Ishikawa (cell line): ENCODE data around the gene NAPA.

Source experiments
- EGR1 ChIP-seq: IDR thresholded peaks from 2 replicates; pipeline ENCODE4 v1.6.1; 2012
- EP300 ChIP-seq: IDR thresholded peaks from 2 replicates; pipeline ENCODE4 v1.6.1; 2012; ENCODE audit warnings: borderline replicate concordance
- MAX ChIP-seq: IDR thresholded peaks from 2 replicates; pipeline ENCODE4 v1.6.1; 2012
- NFIC ChIP-seq: IDR thresholded peaks from 2 replicates; pipeline ENCODE4 v1.6.1; 2012
- RAD21 ChIP-seq: IDR thresholded peaks from 2 replicates; pipeline ENCODE4 v1.6.1; 2012; ENCODE audit warnings: low read depth
- TAF1 ChIP-seq: IDR thresholded peaks from 2 replicates; pipeline ENCODE4 v1.6.1; 2012; ENCODE audit warnings: low read depth, mild to moderate bottlenecking
- USF1 ChIP-seq: IDR thresholded peaks from 2 replicates; pipeline ENCODE4 v1.6.1; 2012

GRCh38 chr19:47561440-47562057 lies 46.7 kb upstream of the NAPA start:
- TF ChIP-seq MAX: no peak
- TF ChIP-seq NFIC: no peak
- TF ChIP-seq EGR1: no peak
- TF ChIP-seq TAF1: no peak
- TF ChIP-seq RAD21: no peak
- no peak for TF ChIP-seq USF1
- TF ChIP-seq EP300: no peak
